HepG2 (cell line): ENCODE data around the gene AHSG. TPM values are rescaled to one million over a fixed set of nuclear protein-coding genes. Genes with fewer than 3 reads are reported as not detected.

Source experiments
- DNMT1 ChIP-seq: sonication (generic); formaldehyde crosslinking; IDR thresholded peaks from 2 replicates; pipeline ENCODE4 v1.5.1; 2020; ENCODE audit warnings: mild to moderate bottlenecking, missing genetic modification reagents
- DZIP1 ChIP-seq: sonication (generic); formaldehyde crosslinking; IDR thresholded peaks from 2 replicates; pipeline ENCODE4 v1.5.0; 2020; ENCODE audit warnings: mild to moderate bottlenecking, missing genetic modification reagents
- ERF ChIP-seq: IDR thresholded peaks from 2 replicates; pipeline ENCODE4 v1.6.1; 2018; ENCODE audit warnings: missing biosample characterization, missing genetic modification reagents
- MTA1 ChIP-seq: sonication (generic); formaldehyde crosslinking; IDR thresholded peaks from 2 replicates; pipeline ENCODE4 v1.4.0; 2020; ENCODE audit warnings: missing genetic modification reagents, mild to moderate bottlenecking, borderline replicate concordance
- MXD4 ChIP-seq: IDR thresholded peaks from 2 replicates; pipeline ENCODE4 v1.6.1; 2016; ENCODE audit warnings: mild to moderate bottlenecking, missing biosample characterization, missing genetic modification reagents
- RBFOX2 ChIP-seq: fragments of 200-400 bp; formaldehyde crosslinking; IDR thresholded peaks from 2 replicates; pipeline ENCODE4 v1.6.1; 2017; ENCODE audit warnings: low read depth, mild to moderate bottlenecking, low read length
- SCMH1 ChIP-seq: sonication (generic); formaldehyde crosslinking; IDR thresholded peaks from 2 replicates; pipeline ENCODE4 v1.9.0; 2021; ENCODE audit warnings: missing genetic modification reagents, mild to moderate bottlenecking, borderline replicate concordance
- SNAPC4 ChIP-seq: sonication (generic); formaldehyde crosslinking; IDR thresholded peaks from 2 replicates; pipeline ENCODE4 v1.4.0; 2020; ENCODE audit warnings: mild to moderate bottlenecking, missing genetic modification reagents
- ZMAT5 ChIP-seq: sonication (generic); formaldehyde crosslinking; IDR thresholded peaks from 2 replicates; pipeline ENCODE4 v1.5.0; 2020; ENCODE audit warnings: mild to moderate bottlenecking, low read depth, missing genetic modification reagents, borderline replicate concordance
- ZNF564 ChIP-seq: sonication (generic); formaldehyde crosslinking; IDR thresholded peaks from 2 replicates; pipeline ENCODE4 v1.8.1; 2023; ENCODE audit warnings: mild to moderate bottlenecking, missing genetic modification reagents
- ZNF709 ChIP-seq: sonication (generic); formaldehyde crosslinking; IDR thresholded peaks from 2 replicates; pipeline ENCODE4 v1.5.0; 2020; ENCODE audit warnings: mild to moderate bottlenecking, missing genetic modification reagents
- polyA plus RNA-seq, 8 experiments: library from polyadenylated mRNA; depleted of rRNA in 3 of 8; stranded (reverse) in 7 of 8; unstranded in 1 of 8; fragments of >200 nt; fragmentation: Illumina TruSeq in 4 of 8; extraction: Trizol in 4 of 8; gene quantifications; 2 replicates each; pipeline versions ENCODE4 v1.2.1 to v1.2.3, GENCODE V29; 2011 to 2016; ENCODE audit warnings: low read depth in 4 of 8, missing spikeins in 1 of 8, mixed read lengths in 1 of 8; ENCODE audit not compliant: insufficient read depth in 1 of 8
- total RNA-seq, 5 experiments: library from RNA; depleted of rRNA; stranded (reverse); fragments of >200 nt; fragmentation: Illumina TruSeq; extraction: Trizol; gene quantifications; 2 replicates each; pipeline ENCODE4 v1.2.3, GENCODE V29; 2016; ENCODE audit warnings: low read depth in 1 of 5
- TF ChIP-seq, protein P1 (sequence below): sonication (generic); formaldehyde crosslinking; IDR thresholded peaks from 2 replicates; pipeline ENCODE4 v1.8.1; 2023; ENCODE audit warnings: mild to moderate bottlenecking, missing genetic modification reagents

Gene AHSG
- total and polyA plus RNA-seq, 2 of the 13 experiments (the other 11 are each of a cell fraction or from before 2014, with no cell fraction given) = 2,043 to 19,152 TPM

DNA sequence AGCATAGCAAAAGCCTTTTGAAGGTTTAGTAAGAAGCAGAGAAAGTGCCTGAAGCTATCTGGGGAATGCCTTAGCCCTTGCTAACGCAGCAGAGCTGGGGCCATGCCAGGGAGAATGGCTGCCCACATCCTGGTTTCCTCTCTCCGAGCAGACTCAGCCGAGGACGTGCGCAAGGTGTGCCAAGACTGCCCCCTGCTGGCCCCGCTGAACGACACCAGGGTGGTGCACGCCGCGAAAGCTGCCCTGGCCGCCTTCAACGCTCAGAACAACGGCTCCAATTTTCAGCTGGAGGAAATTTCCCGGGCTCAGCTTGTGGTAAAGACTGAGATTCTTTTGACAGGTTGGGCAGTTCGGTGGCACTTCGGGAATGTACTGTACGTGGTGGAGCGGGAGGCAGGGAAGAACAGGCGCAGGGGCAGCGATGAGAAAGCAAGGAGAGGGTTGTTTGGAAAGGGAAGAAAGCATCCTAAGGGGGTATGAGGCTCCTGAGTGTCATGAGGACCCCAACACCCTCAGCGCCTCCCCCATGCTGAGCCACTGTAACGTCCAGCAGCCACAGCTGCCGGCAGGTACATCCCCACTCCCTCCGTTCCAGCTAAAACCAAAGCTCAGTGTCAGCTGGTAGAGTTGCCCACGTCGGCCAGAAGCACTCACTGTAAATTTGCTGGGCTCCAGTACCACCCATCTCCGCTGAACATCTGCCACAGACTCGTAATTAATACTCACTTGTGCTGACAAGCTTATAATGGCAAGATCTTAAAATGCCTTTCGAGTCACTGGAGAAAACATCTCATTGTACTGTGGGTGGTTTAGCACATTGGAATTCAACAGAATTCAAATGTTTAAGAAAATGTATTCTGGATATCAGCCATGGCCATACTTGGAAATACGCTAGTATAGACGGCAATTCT is 4.4 kb downstream of the AHSG start (continued):
- TF ChIP-seq DZIP1 (CRISPR knock-in tag) (0 out of 2 replicates have a peak, but pooled peaks have one; percentile 19), SCMH1 (no peak), DNMT1 (CRISPR knock-in tag) (0 out of 2 replicates have a peak, but pooled peaks have one; percentile 14), ZNF564 (CRISPR knock-in tag) (peak; percentile 33; the same call in 1 of the 2 replicates), ZMAT5 (CRISPR knock-in tag) (0 out of 2 replicates have a peak, but pooled peaks have one; percentile 92), RBFOX2 (peak; percentile 96), SNAPC4 (CRISPR knock-in tag) (peak; percentile 37; the same call in 1 of the 2 replicates), MTA1 (no peak), MXD4 (CRISPR knock-in tag) (0 out of 2 replicates have a peak, but pooled peaks have one; percentile 70), ZNF709 (CRISPR knock-in tag) (peak; percentile 66; the same call in 1 of the 2 replicates), ERF (CRISPR knock-in tag) (peak; percentile 64; the same call in 1 of the 2 replicates)
- TF ChIP-seq, protein P1, sequence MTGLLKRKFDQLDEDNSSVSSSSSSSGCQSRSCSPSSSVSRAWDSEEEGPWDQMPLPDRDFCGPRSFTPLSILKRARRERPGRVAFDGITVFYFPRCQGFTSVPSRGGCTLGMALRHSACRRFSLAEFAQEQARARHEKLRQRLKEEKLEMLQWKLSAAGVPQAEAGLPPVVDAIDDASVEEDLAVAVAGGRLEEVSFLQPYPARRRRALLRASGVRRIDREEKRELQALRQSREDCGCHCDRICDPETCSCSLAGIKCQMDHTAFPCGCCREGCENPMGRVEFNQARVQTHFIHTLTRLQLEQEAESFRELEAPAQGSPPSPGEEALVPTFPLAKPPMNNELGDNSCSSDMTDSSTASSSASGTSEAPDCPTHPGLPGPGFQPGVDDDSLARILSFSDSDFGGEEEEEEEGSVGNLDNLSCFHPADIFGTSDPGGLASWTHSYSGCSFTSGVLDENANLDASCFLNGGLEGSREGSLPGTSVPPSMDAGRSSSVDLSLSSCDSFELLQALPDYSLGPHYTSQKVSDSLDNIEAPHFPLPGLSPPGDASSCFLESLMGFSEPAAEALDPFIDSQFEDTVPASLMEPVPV = peak; percentile 86; the same call in 1 of the 2 replicates
